ENCODE data around the gene INHBE.
"Not testable (repeated sequence)": the region's sequence is repeated elsewhere in the genome, so short reads cannot be mapped to it uniquely, and the experiment has no call there.

The INHBE gene

DNA sequence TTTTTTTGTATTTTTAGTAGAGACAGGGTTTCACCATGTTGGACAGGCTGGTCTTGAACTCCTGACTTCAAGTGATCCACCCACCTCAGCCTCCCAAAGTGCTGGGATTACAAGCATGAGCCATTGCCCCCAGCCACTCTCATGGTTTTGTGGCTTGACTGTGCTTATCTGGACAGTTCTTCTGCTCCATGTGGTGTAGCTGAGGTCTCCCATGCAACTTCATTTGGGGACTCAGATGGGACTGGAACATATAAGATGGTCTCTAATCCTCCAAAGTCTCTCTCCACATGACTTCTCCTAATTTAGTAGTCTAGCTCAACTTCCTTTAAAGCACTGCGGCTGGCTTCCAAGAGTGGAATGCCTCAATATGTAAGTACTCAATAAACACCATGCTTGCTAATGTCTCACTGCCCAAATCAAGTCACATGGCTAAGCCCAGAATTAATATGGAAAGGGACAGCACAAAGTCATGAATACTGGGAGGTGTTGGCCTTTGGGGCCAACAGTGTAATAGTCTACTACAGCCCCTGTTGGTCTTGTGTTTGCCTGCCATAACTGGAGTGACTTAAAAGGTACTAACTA lies 13.2 kb upstream of the INHBE start:
- DNase-seq, result no peak

GRCh38 chr12:57444337-57444736 lies 10.8 kb upstream of the INHBE start:
- DNase-seq, result not testable (repeated sequence)

GRCh38 chr12:57444744-57445143 lies 10.4 kb upstream of the INHBE start:
- no peak for DNase-seq

GRCh38 chr12:57446292-57446960 lies 8.7 kb upstream of the INHBE start:
- no peak for DNase-seq

DNA sequence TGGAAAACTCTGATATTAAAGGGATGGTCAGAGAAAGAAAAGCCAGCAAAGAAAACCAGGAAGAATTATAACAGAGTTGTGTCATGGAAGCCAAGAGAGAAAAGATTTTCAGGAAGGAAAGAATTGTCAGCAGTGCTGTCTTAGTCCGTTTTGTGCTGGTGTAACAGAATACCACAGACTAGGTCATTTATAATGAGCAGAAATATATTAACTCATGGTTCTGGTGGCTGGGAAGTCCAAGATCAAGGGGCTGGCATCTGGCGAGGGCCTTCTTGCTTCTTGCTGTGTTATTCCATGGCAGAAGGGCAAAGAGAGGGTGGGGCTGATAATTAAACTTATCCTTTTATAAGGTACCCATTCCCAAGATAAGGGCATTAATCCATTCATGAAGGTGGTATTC lies 6.4 kb upstream of the INHBE start:
- no peak for DNase-seq

DNA sequence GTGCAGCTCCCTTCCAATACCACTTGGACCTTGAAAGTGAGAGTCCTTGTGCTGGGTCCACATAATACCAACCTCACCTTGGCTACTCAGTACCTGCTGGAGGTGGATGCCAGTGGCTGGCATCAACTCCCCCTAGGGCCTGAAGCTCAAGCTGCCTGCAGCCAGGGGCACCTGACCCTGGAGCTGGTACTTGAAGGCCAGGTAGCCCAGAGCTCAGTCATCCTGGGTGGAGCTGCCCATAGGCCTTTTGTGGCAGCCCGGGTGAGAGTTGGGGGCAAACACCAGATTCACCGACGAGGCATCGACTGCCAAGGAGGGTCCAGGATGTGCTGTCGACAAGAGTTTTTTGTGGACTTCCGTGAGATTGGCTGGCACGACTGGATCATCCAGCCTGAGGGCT lies 5.7 kb upstream of the INHBE start:
- no peak for DNase-seq

DNA sequence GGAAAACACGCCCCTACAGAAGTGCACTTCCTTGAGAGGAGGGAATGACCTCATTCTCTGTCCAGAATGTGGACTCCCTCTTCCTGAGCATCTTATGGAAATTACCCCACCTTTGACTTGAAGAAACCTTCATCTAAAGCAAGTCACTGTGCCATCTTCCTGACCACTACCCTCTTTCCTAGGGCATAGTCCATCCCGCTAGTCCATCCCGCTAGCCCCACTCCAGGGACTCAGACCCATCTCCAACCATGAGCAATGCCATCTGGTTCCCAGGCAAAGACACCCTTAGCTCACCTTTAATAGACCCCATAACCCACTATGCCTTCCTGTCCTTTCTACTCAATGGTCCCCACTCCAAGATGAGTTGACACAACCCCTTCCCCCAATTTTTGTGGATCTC lies 5.0 kb upstream of the INHBE start:
- DNase-seq, result no peak

GRCh38 chr12:57451233-57451778 lies 3.8 kb upstream of the INHBE start:
- DNase-seq, result no peak

DNA sequence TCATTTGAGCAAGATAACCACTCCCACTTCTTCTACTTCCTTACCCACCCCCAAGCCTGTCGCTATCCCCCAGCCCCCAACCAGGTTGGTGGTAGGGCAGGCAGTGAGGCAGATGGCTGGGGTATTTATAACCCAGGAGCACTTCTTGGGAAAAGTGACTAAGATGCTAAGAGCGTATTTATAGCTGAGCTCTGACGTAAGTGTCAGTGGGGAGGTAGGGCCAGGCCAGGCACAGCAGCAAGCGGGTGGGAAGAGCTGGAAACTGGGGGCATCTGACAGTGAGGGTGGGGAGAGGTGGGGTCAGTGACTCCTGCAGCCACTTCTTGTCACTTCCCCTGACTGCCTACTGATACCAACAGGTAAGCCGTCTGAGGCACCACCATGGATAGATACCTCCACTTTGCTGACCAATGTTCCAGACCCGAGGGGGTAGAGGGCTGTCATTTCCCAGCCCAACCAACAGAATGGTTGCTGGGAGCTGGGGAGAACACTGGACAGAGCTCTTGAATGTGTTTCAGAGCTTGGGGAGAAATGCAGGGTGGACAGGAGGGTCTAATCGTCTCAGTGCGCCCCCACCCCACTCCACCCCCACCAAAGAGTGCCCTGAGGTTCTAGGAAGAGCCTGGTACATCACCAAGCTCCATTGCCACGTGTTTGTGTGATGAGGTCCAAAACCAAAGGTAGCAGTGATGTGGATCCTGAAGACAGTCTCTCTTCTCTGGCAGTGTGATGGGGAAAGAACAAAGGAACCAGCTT lies 2.7 kb upstream of the INHBE start:
- no peak for DNase-seq

DNA sequence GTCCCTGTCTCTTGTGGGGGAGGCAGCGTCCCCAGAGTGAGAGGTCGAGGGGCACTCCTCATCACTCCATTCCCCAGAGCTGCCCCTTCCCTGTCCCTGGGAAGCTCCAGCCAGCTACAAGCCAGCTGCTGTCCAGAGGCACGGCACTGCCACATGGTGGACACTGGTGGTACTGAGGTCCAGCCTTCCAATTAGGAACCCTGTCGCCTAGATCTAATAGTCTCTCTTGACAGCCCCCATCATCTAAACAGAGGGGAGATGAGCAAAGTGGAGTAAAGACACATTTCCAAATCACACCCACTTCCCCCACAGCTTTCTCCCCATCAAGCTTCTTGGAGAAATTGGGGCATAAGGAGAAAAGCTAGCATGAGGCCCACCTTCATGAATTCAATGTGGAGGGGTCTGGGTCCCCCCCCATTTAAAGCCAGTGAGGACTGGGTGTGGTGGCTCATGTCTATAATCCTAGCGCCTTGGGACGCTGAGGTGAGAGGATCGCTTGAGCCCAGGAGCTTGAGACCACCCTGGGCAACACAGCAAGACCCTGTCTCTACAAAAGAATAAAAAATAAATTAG lies 2.1 kb upstream of the INHBE start:
- DNase-seq, result no peak

GRCh38 chr12:57454213-57454565 lies 918 bp upstream of the INHBE start:
- no peak for DNase-seq

GRCh38 chr12:57455374-57456144 lies 452 bp downstream of the INHBE start:
- DNase-seq, result no peak

DNA sequence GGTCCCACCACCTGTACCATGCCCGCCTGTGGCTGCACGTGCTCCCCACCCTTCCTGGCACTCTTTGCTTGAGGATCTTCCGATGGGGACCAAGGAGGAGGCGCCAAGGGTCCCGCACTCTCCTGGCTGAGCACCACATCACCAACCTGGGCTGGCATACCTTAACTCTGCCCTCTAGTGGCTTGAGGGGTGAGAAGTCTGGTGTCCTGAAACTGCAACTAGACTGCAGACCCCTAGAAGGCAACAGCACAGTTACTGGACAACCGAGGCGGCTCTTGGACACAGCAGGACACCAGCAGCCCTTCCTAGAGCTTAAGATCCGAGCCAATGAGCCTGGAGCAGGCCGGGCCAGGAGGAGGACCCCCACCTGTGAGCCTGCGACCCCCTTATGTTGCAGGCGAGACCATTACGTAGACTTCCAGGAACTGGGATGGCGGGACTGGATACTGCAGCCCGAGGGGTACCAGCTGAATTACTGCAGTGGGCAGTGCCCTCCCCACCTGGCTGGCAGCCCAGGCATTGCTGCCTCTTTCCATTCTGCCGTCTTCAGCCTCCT lies 1.1 kb downstream of the INHBE start:
- peak; percentile 43 for DNase-seq

GRCh38 chr12:57456737-57457490 lies 1.8 kb downstream of the INHBE start:
- no peak for DNase-seq

DNA sequence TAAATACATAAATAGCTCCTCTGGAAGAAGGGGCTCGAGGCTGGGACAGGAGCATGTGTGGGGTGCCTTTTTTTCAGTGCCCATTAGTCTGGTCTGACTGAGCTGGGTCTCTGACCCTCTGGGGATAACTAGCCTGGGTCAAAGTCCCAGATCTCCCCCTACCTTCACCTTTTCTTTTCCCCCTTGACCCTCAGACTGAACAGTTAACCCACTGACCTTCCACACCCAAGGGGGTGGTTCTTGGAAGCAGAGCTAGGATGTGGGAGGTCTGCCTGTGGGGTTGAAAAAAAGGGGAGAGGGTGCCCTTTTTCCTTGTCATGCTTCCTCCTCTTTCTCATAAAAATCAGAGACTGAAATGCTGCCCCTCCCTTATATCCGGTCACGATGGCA lies 3.6 kb downstream of the INHBE start:
- no peak for DNase-seq

- DNase-seq, result peak; percentile 86
Observed at GRCh38 chr12:57459055-57459749, 4.1 kb downstream of the INHBE start.

- no peak for DNase-seq
Observed at GRCh38 chr12:57459750-57460467, 4.8 kb downstream of the INHBE start, which contains the start of gene GLI1. TSS of gene GLI1 (plus strand) at chr12:57459785. CDS start at chr12:57463692, 3,907 bp downstream.

DNA sequence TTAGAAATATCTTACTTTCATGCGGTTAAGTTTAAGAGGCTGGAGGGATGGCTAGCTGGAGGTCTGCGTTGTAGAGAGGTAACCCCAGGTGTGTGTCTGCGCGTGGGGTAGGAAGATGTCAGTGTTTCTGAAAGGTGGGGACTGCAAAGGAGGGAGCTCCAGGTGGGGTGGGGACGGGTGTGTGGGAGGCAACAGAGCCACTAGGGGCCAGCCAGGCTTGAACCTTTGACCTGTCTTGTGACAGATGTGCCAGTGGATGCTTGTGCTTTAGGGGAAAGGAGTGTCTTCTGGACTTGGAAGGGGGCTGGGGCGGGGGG lies 5.3 kb downstream of the INHBE start:
- DNase-seq, result no peak

DNA sequence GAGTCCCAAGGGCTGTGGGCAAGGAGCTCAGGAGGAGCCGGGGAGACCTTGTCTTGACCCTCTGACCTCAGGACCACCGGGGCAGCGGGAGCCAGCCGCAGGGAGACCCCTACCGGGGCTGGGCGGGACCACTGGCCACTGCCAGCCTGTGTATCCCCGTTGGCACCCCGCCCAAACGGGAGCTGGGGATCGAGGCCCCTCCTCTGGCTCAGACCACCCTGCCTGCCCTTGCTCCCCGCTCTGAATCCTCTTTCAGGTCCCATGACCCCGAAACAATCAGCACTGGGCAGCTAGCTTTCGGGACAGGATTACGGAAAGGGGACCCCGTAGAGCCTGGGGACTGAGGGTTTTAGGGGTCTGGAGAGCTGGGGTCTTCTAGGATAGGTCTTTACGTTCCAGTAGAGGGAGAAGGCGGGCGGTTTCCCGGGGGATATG lies 5.8 kb downstream of the INHBE start:
- DNase-seq, result no peak

DNA sequence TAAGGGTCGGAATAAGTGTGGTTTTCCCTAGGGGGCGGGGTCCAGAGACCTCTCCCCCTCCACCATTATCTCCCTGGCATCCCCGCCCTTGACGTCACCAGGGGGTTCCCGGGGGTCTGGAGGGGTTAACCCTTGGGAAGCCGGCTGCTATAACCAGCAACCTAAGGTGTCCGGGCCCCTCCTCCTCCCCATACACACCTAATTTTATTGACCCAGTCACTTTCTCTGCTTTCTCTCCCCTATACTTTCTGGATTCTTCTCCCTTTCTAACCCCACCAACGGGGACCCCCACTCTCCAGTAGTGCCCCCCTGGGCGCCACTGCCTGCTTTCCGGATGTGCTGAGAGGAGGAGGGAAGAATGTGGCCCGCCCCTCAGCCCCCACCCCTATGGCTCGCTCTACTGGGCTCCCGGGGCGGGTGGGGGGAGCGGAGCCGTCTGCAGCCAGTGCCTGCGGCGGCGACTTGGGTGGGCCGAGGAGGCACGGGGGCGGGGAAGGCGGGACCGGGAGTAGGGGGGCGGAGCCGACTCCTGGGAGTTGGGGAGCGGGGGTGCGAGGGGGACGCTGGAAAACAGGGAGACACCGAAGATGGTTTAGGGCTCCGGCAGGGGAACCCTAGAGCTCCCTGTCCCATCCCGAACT lies 6.3 kb downstream of the INHBE start:
- DNase-seq, result no peak
